ENCODE measurements around the gene PFDN1.

- no peak for TF ChIP-seq MAFG (tag; conservative IDR thresholded peaks at IDR 0.05)
- TF ChIP-seq LEF1 (IDR thresholded peaks at IDR 0.05): no peak
- TF ChIP-seq ZNF76 (CRISPR knock-in tag; IDR thresholded peaks at IDR 0.05; ENCODE audit: borderline replicate concordance): no peak
- TF ChIP-seq ZZZ3 (IDR thresholded peaks at IDR 0.05): no peak
- TF ChIP-seq BCL6 (CRISPR knock-in tag; IDR thresholded peaks at IDR 0.05): no peak
- TF ChIP-seq PHF8 (IDR thresholded peaks at IDR 0.05; ENCODE audit: borderline replicate concordance, low read length): no peak
- TF ChIP-seq EP300 (IDR thresholded peaks at IDR 0.05; ENCODE audit: low read length): no peak
- no peak for TF ChIP-seq SP1 (CRISPR knock-in tag; IDR thresholded peaks at IDR 0.05)
- no peak for TF ChIP-seq ZNF280B (CRISPR knock-in tag; IDR thresholded peaks at IDR 0.05)
- TF ChIP-seq CBFB (CRISPR knock-in tag; IDR thresholded peaks at IDR 0.05): no peak
- TF ChIP-seq CGGBP1 (CRISPR knock-in tag; IDR thresholded peaks at IDR 0.05): no peak
Measured at GRCh38 chr5:140329739-140330481, 27.0 kb upstream of the PFDN1 start.

All from K562 (cell line).